ENCODE measurements around the gene LEF1. TPM values are rescaled to one million over a fixed set of nuclear protein-coding genes. Genes with fewer than 3 reads are reported as not detected.

The LEF1 gene
- polyA plus RNA-seq, 1 experiment, result 2.7 TPM

DNA sequence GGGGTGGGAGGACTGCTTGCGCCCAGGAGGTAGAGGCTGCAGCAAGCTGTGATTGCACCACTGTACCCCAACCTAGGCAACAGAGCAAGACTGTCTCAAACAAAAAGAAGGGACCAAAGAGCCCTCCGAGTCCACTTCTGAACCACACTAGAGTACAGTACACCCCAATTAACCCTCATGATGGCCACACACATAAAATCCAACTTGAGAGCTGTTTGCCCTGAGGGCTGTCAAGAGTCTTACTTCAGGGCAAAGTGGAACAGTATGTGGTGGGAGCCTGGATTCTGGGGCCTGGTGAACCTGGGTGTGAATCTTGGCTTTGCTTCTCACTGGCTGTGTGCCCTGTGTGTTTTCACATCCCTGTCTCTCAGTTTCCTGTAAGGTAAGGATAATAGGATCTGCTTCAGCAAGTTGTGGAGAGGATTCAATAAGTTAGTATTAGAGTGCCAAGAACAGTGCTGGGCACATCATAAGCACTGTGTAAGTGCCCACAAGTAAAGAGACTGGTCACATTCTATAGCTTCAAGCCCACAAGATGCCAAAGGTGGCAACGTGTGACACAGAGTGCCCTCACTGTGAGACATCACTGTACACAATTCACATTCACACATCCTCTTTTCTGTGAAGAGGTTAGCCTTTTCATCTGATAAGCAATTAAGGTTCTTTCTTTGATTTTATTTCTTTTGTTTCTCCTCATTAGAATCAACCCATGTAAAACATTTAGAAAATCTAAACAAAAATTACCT lies 52.1 kb downstream of the LEF1 start:
- DNase-seq (ENCODE audit: low read depth), result no peak
- ChIA-PET CTCF (no interaction called here), POLR2A (no interaction called here)
- H3K36me3 ChIP-seq (ENCODE audit: control insufficient read depth, insufficient read depth, low read length), result no peaks in the 10 kb centered on the region
- TF ChIP-seq, protein P1, sequence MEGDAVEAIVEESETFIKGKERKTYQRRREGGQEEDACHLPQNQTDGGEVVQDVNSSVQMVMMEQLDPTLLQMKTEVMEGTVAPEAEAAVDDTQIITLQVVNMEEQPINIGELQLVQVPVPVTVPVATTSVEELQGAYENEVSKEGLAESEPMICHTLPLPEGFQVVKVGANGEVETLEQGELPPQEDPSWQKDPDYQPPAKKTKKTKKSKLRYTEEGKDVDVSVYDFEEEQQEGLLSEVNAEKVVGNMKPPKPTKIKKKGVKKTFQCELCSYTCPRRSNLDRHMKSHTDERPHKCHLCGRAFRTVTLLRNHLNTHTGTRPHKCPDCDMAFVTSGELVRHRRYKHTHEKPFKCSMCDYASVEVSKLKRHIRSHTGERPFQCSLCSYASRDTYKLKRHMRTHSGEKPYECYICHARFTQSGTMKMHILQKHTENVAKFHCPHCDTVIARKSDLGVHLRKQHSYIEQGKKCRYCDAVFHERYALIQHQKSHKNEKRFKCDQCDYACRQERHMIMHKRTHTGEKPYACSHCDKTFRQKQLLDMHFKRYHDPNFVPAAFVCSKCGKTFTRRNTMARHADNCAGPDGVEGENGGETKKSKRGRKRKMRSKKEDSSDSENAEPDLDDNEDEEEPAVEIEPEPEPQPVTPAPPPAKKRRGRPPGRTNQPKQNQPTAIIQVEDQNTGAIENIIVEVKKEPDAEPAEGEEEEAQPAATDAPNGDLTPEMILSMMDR (IDR thresholded peaks at IDR 0.05; ENCODE audit: insufficient read depth, low read depth, low read length), result no peak
- no peak overlapping the region for H3K4me3 ChIP-seq (ENCODE audit: low read depth, low read length)
- H3K27me3 ChIP-seq (ENCODE audit: control insufficient read depth, insufficient read depth, low read length), result no peaks in the 10 kb centered on the region

DNA sequence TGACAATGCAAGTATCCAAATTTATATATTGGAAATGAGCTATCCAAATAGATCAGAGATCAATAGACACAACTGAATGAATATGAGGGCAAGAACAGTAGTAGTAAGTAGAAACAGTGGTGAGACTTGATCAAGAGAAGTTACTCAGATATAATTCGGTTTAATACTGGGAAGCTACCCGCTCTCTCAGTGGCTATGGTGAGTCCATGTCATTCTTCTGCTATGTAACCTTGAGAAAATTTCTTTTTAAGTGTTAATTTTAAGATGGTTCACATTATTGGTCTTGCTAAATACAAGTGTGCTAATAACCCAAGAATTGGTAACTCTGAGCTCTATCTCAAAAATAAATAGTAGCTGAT lies 53.6 kb downstream of the LEF1 start:
- H3K27me3 ChIP-seq (ENCODE audit: control insufficient read depth, insufficient read depth, low read length), result no peaks in the 10 kb centered on the region; the same call in 1 of the 2 replicates
- TF ChIP-seq, protein P1 (IDR thresholded peaks at IDR 0.05; ENCODE audit: insufficient read depth, low read depth, low read length), result no peak
- POLR2A ChIA-PET, result no interaction called here
- CTCF ChIA-PET, result interaction anchor here (1.1 kb wide), 1 partner anchor 13 kb away, joined by 3 read pairs; no protein-coding TSS in a partner anchor
- H3K36me3 ChIP-seq (ENCODE audit: control insufficient read depth, insufficient read depth, low read length), result no peaks in the 10 kb centered on the region
- no peak for DNase-seq (ENCODE audit: low read depth)
- no peak overlapping the region for H3K4me3 ChIP-seq (ENCODE audit: low read depth, low read length)

DNA sequence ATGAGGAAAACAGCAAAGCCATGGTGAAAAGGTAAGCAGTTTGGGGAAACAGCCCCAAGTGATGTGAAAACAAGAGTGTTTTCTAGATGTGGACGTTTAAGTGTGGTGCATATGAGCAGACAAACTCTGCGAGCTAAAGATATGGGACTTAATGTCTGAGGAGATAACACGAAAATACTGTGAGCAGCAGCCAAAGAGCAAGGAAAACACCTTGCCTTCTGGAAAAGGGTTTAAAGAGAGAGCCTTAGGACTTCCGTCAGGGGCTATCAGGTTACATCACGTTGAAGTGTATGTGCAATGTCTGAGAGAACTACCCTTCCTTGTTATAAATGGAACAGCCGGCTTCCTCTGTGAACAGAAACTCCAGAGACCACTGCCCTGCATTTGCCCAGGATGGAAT lies 54.2 kb downstream of the LEF1 start:
- TF ChIP-seq, protein P1 (IDR thresholded peaks at IDR 0.05; ENCODE audit: insufficient read depth, low read depth, low read length), result no peak
- no peaks in the 10 kb centered on the region for H3K36me3 ChIP-seq (ENCODE audit: control insufficient read depth, insufficient read depth, low read length)
- POLR2A ChIA-PET, result no interaction called here
- CTCF ChIA-PET, result interaction anchor here (1.1 kb wide), 1 partner anchor 12 kb away, joined by 3 read pairs; no protein-coding TSS in a partner anchor
- no peak for DNase-seq (ENCODE audit: low read depth)
- no peaks in the 10 kb centered on the region; the same call in 1 of the 2 replicates for H3K27me3 ChIP-seq (ENCODE audit: control insufficient read depth, insufficient read depth, low read length)
- no peak overlapping the region for H3K4me3 ChIP-seq (ENCODE audit: low read depth, low read length)

DNA sequence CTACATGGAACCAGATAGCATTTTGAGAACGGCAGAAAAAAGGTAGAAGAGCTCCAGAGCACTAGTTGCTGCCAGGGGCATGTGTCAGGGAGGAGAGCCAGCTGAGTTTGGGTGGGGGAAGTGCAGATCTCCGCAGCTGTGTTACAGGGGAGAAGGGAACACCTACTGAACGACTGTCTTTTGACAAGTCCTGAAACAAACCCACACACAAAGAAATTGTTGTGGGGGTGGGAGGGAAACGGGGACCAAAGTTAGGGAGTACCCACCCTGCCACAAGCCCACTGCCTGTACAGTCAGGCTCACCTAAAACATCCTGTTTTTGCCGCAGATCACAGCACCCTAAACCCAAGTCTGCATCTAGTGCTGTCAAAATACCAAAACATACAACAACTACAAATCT lies 55.5 kb downstream of the LEF1 start:
- POLR2A ChIA-PET, result no interaction called here
- no peaks in the 10 kb centered on the region for H3K36me3 ChIP-seq (ENCODE audit: control insufficient read depth, insufficient read depth, low read length)
- H3K27me3 ChIP-seq (ENCODE audit: control insufficient read depth, insufficient read depth, low read length), result no peaks in the 10 kb centered on the region; the same call in 1 of the 2 replicates
- no peak overlapping the region for H3K4me3 ChIP-seq (ENCODE audit: low read depth, low read length)
- CTCF ChIA-PET, result no interaction called here
- DNase-seq (ENCODE audit: low read depth), result no peak
- TF ChIP-seq, protein P1 (IDR thresholded peaks at IDR 0.05; ENCODE audit: insufficient read depth, low read depth, low read length), result no peak

DNA sequence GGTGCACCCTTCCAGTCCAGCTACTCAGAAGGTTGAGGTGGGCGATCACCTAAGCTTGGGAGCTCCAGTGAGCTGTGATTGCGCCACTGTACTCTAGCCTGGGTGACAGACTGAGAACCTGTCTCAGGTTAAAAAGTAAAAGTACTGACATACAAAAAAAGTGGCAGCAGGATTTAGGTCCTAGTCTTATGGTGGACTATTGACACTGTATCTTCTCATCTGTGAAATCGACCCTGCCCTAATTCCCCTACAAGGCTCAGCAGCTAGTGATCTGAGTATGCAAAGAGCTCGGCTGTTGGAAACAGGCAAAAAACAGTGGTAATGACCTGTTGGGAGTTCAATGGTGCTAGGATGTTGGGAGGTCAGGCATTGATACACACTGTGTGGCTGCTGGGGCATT lies 57.0 kb downstream of the LEF1 start:
- H3K36me3 ChIP-seq (ENCODE audit: control insufficient read depth, insufficient read depth, low read length), result no peaks in the 10 kb centered on the region
- TF ChIP-seq, protein P1 (IDR thresholded peaks at IDR 0.05; ENCODE audit: insufficient read depth, low read depth, low read length), result no peak
- DNase-seq (ENCODE audit: low read depth), result no peak
- ChIA-PET CTCF (interaction anchor here (0.5 kb wide), 1 partner anchor 23 kb away, joined by 3 read pairs; no protein-coding TSS in a partner anchor), POLR2A (no interaction called here)
- H3K4me3 ChIP-seq (ENCODE audit: low read depth, low read length), result no peak overlapping the region
- H3K27me3 ChIP-seq (ENCODE audit: control insufficient read depth, insufficient read depth, low read length), result no peaks in the 10 kb centered on the region; the same call in 1 of the 2 replicates

All from BJ (cell line).